Activated T-helper 17 cell treated with anti-CD3 and anti-CD28 coated beads, Interleukin-2, amount 50 U/mL, for 72 hours (primary cell): ENCODE results near the gene LDLRAD4. TPM values are rescaled to one million over a fixed set of nuclear protein-coding genes. Genes with fewer than 3 reads are reported as not detected.

Source experiments
- ATAC-seq: fragments of 150-1000 bp; cut with Tn5 transposase; replicated peaks from 2 replicates; pipeline ENCODE4 v1.10.0; 2021; ENCODE audit warnings: mild to moderate bottlenecking, moderate library complexity
- H3K27ac Mint-ChIP-seq: one replicate; pipeline ENCODE4 v1.8.0; 2022; ENCODE audit warnings: mixed read lengths
- H3K27me3 Mint-ChIP-seq: one replicate; pipeline ENCODE4 v1.8.0; 2022; ENCODE audit warnings: mixed read lengths
- H3K36me3 Mint-ChIP-seq: one replicate; pipeline ENCODE4 v1.8.0; 2022; ENCODE audit warnings: low read depth, mild to moderate bottlenecking, mixed read lengths
- H3K4me1 Mint-ChIP-seq: one replicate; pipeline ENCODE4 v1.8.0; 2022; ENCODE audit warnings: mixed read lengths
- H3K4me3 Mint-ChIP-seq: one replicate; pipeline ENCODE4 v1.8.0; 2022; ENCODE audit warnings: mild to moderate bottlenecking, mixed read lengths
- H3K9me3 Mint-ChIP-seq: one replicate; pipeline ENCODE4 v1.8.0; 2022; ENCODE audit warnings: mixed read lengths
- total RNA-seq, 2 donors: library from RNA; stranded (reverse); gene quantifications; one replicate each; pipeline ENCODE4 v1.2.3, GENCODE V29; 2022

Gene LDLRAD4
- total RNA-seq, 2 donors from 2014 or later: 52.0 to 54.8 TPM

DNA sequence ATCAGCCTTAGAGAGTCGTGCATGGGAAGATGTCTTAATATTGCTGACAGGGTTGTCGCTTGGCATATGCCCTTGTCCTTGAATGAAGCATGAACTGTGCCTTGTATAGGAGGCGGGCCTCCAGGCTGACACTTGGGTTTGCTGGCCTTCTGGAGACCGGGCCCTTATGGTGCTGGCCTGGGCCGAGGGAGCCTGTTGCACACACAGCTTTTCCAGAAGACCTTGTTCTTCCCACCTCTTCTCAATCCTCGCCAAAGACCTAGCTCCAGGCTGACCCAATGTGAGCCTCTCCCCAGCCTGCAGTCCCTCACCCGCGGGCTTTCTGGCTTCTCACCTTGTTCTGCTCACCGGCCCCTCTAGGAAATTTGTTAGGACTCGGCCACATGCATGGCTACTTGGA lies 308.7 kb downstream of the LDLRAD4 start:
- no peaks in the 10 kb centered on the region for H3K27me3 Mint-ChIP-seq
- peaks cover 18% of the 10 kb centered on the region for H3K4me1 Mint-ChIP-seq
- no peak for ATAC-seq
- no peaks in the 10 kb centered on the region for H3K9me3 Mint-ChIP-seq
- H3K27ac Mint-ChIP-seq: no peak overlapping the region
- peaks cover 14% of the 10 kb centered on the region for H3K36me3 Mint-ChIP-seq
- no peak overlapping the region for H3K4me3 Mint-ChIP-seq

- no peak overlapping the region for H3K4me3 Mint-ChIP-seq
- H3K36me3 Mint-ChIP-seq: peaks cover 11% of the 10 kb centered on the region
- no peak overlapping the region for H3K27ac Mint-ChIP-seq
- no peak for ATAC-seq
- H3K9me3 Mint-ChIP-seq: no peaks in the 10 kb centered on the region
- H3K4me1 Mint-ChIP-seq: peaks cover 18% of the 10 kb centered on the region
- H3K27me3 Mint-ChIP-seq: no peaks in the 10 kb centered on the region
Measured at GRCh38 chr18:13527730-13528129, 309.2 kb downstream of the LDLRAD4 start.

DNA sequence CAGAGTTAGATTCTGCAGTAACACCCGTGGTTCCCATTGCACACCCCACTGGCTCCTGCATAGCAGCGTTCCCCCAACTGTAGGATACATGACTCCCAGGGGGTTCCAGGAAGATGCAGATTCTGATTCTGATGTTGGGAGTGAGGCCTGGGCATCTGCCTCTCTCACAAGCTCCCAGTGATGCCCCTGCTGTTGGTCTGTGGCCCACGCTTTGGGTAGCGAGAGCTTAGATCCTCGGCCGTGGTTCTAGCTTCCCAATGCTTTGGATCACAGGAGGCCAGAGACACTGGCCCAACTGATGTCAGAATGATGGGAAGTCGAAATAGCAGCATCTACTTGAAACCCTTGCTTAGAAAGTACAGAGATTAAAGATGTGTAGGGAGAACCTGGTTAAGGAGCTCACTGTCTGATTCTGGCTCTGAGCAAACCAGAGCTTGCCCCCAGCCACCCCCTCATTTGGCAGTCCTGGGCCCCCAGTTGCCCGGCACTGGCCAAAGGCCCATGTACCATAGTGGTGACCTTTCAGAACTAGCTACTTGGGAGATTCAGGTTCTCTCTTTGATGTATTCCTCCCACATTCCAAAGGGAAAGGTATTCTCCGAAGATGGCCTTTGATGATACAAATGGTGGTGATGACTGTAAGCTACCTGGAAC lies 310.3 kb downstream of the LDLRAD4 start:
- Mint-ChIP-seq H3K27me3 (no peaks in the 10 kb centered on the region), H3K36me3 (peaks cover 10% of the 10 kb centered on the region), H3K27ac (no peak overlapping the region), H3K4me1 (peaks cover 26% of the 10 kb centered on the region), H3K9me3 (no peaks in the 10 kb centered on the region), H3K4me3 (no peak overlapping the region)
- ATAC-seq: no peak

- no peak for ATAC-seq
- Mint-ChIP-seq H3K27me3 (no peaks in the 10 kb centered on the region), H3K9me3 (no peaks in the 10 kb centered on the region), H3K36me3 (no peaks in the 10 kb centered on the region), H3K27ac (no peak overlapping the region), H3K4me1 (peaks cover 36% of the 10 kb centered on the region), H3K4me3 (no peak overlapping the region)
Measured at GRCh38 chr18:13530033-13530878, 311.7 kb downstream of the LDLRAD4 start.

GRCh38 chr18:13530879-13531387 lies 312.4 kb downstream of the LDLRAD4 start:
- Mint-ChIP-seq H3K9me3 (no peaks in the 10 kb centered on the region), H3K4me1 (peaks cover 37% of the 10 kb centered on the region), H3K27ac (no peak overlapping the region), H3K27me3 (no peaks in the 10 kb centered on the region), H3K36me3 (no peaks in the 10 kb centered on the region), H3K4me3 (no peak overlapping the region)
- peak; percentile 32 for ATAC-seq

- no peak for ATAC-seq
- H3K36me3 Mint-ChIP-seq: no peaks in the 10 kb centered on the region
- H3K4me1 Mint-ChIP-seq: peaks cover 29% of the 10 kb centered on the region
- H3K27ac Mint-ChIP-seq: no peak overlapping the region
- no peaks in the 10 kb centered on the region for H3K9me3 Mint-ChIP-seq
- no peaks in the 10 kb centered on the region for H3K27me3 Mint-ChIP-seq
- no peak overlapping the region for H3K4me3 Mint-ChIP-seq
Measured at GRCh38 chr18:13531681-13532325, 313.2 kb downstream of the LDLRAD4 start.

DNA sequence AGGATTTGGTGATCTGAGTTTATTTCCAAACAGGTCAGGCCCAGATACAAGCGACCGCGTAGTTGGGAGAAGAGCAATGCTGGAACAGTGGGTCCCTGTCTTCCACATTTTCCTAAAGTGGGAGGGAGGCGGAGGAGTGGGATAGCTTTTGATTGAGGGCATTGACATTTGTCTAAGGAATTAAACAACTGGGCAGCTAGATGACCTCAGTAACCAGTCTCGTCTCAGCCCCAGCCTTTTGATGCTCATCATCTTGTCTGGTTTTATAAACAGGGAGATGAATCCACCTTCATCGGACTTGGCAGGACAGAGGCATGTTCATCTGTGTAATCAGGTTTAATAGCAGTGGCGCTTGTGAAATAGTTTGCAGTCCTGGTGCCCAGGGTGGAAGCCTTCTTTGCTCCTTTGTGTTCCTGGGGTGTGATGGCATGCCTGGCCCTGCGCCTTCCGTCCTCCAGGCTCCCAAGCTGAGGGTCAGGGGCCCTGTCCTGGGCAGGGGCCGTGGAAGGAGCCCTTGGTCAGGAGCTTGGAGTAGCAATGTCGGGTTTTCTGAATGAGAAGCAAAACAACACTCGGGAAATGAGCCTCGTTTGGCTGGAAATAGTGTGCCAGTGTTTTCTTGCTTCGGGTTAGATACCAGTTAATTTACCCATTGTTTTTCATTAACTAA lies 314.0 kb downstream of the LDLRAD4 start:
- Mint-ChIP-seq H3K4me1 (peaks cover 26% of the 10 kb centered on the region), H3K9me3 (no peaks in the 10 kb centered on the region), H3K4me3 (no peak overlapping the region), H3K27me3 (no peaks in the 10 kb centered on the region), H3K36me3 (no peaks in the 10 kb centered on the region), H3K27ac (no peak overlapping the region)
- ATAC-seq: no peak

- H3K9me3 Mint-ChIP-seq: no peaks in the 10 kb centered on the region
- H3K36me3 Mint-ChIP-seq: no peaks in the 10 kb centered on the region
- H3K4me1 Mint-ChIP-seq: peaks cover 35% of the 10 kb centered on the region
- H3K27ac Mint-ChIP-seq: no peak overlapping the region
- ATAC-seq: no peak
- no peaks in the 10 kb centered on the region for H3K27me3 Mint-ChIP-seq
- H3K4me3 Mint-ChIP-seq: no peak overlapping the region
Measured at GRCh38 chr18:13534631-13535030, 316.1 kb downstream of the LDLRAD4 start.

DNA sequence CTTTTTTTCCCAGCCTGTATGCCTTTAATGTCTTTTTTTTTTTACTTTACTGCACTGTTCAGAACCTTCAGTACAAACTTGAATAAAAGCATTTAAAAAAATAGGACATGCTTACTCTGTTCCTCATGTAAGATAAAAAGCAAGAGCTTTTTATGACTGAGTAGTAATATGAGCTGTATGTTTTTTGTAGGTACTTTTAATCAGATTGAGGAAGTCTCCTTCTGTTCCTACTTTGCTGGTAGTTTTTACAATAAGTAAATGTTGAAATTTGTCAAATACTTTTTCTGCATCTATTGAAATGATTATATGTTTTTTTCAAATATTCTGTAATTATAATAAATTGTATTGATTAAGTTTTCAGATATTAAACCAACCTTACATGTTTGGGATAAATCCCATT lies 318.0 kb downstream of the LDLRAD4 start:
- no peaks in the 10 kb centered on the region for H3K36me3 Mint-ChIP-seq
- H3K4me3 Mint-ChIP-seq: no peak overlapping the region
- ATAC-seq: no peak
- H3K27ac Mint-ChIP-seq: no peak overlapping the region
- no peaks in the 10 kb centered on the region for H3K27me3 Mint-ChIP-seq
- H3K9me3 Mint-ChIP-seq: no peaks in the 10 kb centered on the region
- peaks cover 35% of the 10 kb centered on the region for H3K4me1 Mint-ChIP-seq

- Mint-ChIP-seq H3K4me1 (peaks cover 35% of the 10 kb centered on the region), H3K36me3 (no peaks in the 10 kb centered on the region)
Measured at GRCh38 chr18:13537022-13537780, 318.6 kb downstream of the LDLRAD4 start.

DNA sequence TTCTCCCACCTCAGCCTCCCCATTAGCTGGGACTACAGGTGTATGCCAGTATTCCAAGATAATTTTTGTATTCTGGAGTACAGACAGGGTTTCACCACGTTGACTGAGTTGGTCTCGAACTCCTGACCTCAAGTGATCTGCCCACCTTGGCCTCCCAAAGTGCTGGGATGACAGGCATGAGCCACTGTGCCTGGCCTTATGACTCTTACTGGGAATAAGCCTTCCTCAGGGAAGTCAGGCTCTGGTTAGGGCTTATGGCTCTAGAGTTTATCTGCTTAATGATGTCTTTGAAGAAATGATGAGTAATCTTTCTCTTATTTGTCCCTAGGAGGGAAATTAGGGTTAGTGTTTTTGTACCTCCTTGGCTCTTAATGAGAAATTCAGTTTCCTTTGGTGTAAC lies 320.1 kb downstream of the LDLRAD4 start:
- peak overlapping the region; percentile 50 for H3K4me3 Mint-ChIP-seq
- H3K9me3 Mint-ChIP-seq: no peaks in the 10 kb centered on the region
- peak overlapping the region; percentile 72 for H3K27ac Mint-ChIP-seq
- H3K4me1 Mint-ChIP-seq: peaks cover 29% of the 10 kb centered on the region
- H3K36me3 Mint-ChIP-seq: peaks cover 6% of the 10 kb centered on the region
- ATAC-seq: no peak
- no peaks in the 10 kb centered on the region for H3K27me3 Mint-ChIP-seq

More at GRCh38 chr18:13537022-13537780, 318.6 kb downstream of the LDLRAD4 start:
- no peaks in the 10 kb centered on the region for H3K9me3 Mint-ChIP-seq
- no peak overlapping the region for H3K4me3 Mint-ChIP-seq
- ATAC-seq: no peak
- no peak overlapping the region for H3K27ac Mint-ChIP-seq
- no peaks in the 10 kb centered on the region for H3K27me3 Mint-ChIP-seq

DNA sequence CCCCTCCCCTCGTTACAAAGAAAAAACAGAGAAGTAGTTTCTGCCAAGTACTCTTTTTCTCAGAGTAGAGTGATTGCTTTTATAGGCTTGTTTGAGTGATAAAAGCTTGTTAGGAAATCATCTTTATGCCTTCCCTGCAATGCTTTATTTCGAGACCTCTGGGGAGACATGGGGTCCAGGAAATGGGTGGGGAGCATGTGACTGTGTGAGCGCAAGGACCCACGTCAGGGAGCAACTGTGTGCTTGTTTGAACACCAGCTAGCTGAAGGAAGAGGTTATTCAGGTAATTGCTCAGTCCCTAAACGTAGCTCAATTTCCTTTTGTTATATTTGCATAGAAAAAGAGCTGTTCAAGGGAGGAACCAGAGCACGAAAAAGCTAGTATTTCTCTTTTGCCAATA lies 320.5 kb downstream of the LDLRAD4 start:
- Mint-ChIP-seq H3K4me3 (peak overlapping the region; percentile 50), H3K27ac (peak overlapping the region; percentile 72), H3K27me3 (no peaks in the 10 kb centered on the region), H3K36me3 (peaks cover 10% of the 10 kb centered on the region), H3K4me1 (peaks cover 25% of the 10 kb centered on the region), H3K9me3 (no peaks in the 10 kb centered on the region)
- no peak for ATAC-seq

DNA sequence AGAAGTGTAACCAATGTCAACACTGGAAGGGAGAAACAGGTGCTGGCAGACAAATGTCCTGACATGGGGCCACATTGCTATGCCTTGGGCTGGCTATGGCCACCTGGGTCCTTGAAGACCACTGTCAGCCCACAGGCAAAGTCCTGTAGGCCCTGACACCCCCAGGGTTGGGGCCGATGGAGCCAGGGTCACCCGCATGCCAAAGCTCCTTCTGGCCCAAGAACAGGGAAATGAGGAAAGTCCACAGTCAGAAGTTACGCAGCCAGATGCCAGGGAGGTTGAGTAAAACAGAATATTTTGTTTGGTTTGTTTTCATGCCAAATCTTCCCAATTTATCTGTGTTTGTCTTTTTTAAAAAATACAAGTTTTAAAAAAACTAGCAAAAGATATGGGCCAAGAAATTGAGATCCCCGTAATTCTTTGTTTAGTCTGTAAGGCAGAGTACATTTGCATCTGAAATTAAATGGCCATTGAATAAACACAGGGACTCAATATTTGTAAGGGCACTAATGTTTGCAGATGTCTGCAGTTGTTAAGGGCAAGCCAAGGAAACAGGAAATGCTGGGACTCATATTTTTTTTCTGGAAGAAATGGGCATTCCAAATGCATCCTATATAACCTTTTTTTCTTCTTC lies 321.4 kb downstream of the LDLRAD4 start:
- peaks cover 20% of the 10 kb centered on the region for H3K4me1 Mint-ChIP-seq
- ATAC-seq: no peak
- no peaks in the 10 kb centered on the region for H3K9me3 Mint-ChIP-seq
- no peaks in the 10 kb centered on the region for H3K27me3 Mint-ChIP-seq
- peaks cover 10% of the 10 kb centered on the region for H3K36me3 Mint-ChIP-seq
- no peak overlapping the region for H3K4me3 Mint-ChIP-seq
- no peak overlapping the region for H3K27ac Mint-ChIP-seq
